ENCODE results near the gene WDR77. TPM values are rescaled to one million over a fixed set of nuclear protein-coding genes. Genes with fewer than 3 reads are reported as not detected.

The WDR77 gene
- total and polyA plus RNA-seq, 9 donors: 12.7 to 68.4 (median 21.7) TPM

GRCh38 chr1:111419037-111419436 is 30.0 kb downstream of the WDR77 start:
- Histone ChIP-seq H3K27me3 (no peaks in the 10 kb centered on the region), H3K4me3 (no peak overlapping the region), H3K9me3 (no peaks in the 10 kb centered on the region), H3K27ac (no peak overlapping the region), H3K36me3 (no peaks in the 10 kb centered on the region), H3K4me1 (ENCODE audit: insufficient read depth) (peaks cover 13% of the 10 kb centered on the region)
- TF ChIP-seq, protein P1, sequence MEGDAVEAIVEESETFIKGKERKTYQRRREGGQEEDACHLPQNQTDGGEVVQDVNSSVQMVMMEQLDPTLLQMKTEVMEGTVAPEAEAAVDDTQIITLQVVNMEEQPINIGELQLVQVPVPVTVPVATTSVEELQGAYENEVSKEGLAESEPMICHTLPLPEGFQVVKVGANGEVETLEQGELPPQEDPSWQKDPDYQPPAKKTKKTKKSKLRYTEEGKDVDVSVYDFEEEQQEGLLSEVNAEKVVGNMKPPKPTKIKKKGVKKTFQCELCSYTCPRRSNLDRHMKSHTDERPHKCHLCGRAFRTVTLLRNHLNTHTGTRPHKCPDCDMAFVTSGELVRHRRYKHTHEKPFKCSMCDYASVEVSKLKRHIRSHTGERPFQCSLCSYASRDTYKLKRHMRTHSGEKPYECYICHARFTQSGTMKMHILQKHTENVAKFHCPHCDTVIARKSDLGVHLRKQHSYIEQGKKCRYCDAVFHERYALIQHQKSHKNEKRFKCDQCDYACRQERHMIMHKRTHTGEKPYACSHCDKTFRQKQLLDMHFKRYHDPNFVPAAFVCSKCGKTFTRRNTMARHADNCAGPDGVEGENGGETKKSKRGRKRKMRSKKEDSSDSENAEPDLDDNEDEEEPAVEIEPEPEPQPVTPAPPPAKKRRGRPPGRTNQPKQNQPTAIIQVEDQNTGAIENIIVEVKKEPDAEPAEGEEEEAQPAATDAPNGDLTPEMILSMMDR (IDR thresholded peaks at IDR 0.05): no peak
- TF ChIP-seq POLR2A (IDR thresholded peaks at IDR 0.05): no peak
- no peak for TF ChIP-seq EP300 (IDR thresholded peaks at IDR 0.05)
- WGBS, 3 donors: 93 to 100% (median 97%) methylated on average over 1 of the region's 1 CpG
- intact Hi-C loops (cut with DNase I): no loop called here
- no peak for DNase-seq

GRCh38 chr1:111417755-111418154 is 31.3 kb downstream of the WDR77 start:
- 63 to 78% (median 72%) methylated on average over 1 of the region's 1 CpG for WGBS, 3 donors
- no peak for DNase-seq
- Histone ChIP-seq H3K4me1 (ENCODE audit: insufficient read depth) (peaks cover 13% of the 10 kb centered on the region), H3K27me3 (no peaks in the 10 kb centered on the region), H3K36me3 (no peaks in the 10 kb centered on the region), H3K9me3 (no peaks in the 10 kb centered on the region), H3K27ac (peak overlapping the region in 1 of 2 donors; percentile 33), H3K4me3 (no peak overlapping the region)
- intact Hi-C loops (cut with DNase I): no loop called here
- TF ChIP-seq EP300 (IDR thresholded peaks at IDR 0.05): no peak
- TF ChIP-seq, protein P1 (IDR thresholded peaks at IDR 0.05): no peak
- no peak for TF ChIP-seq POLR2A (IDR thresholded peaks at IDR 0.05)

DNA sequence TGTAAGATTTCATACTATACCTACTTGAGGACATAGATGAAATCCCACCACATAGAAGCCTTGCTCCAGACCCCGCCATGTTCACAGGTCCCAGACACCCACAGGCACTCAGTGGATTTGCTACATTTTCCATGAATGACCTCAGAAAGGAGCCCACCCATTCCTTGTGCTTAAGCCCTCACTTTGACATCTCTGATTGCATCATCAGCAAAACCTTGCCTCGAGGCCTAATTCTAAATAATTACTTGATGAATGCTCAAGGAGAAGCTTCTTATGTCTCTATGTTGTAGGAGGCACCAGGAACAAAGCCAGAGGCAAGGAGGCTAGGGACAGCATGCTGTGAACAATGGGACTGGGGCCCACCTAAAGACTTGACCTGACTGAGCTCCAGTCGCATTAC is 33.6 kb downstream of the WDR77 start:
- DNase-seq: no peak
- no peak overlapping the region for H3K4me3 ChIP-seq
- WGBS, 3 donors: 87 to 92% (median 92%) methylated on average over 3 of the region's 3 CpGs
- intact Hi-C loops (cut with DNase I): no loop called here
- TF ChIP-seq POLR2A (IDR thresholded peaks at IDR 0.05) (no peak), EP300 (IDR thresholded peaks at IDR 0.05) (no peak)
- TF ChIP-seq, protein P1 (IDR thresholded peaks at IDR 0.05): no peak
- no peak overlapping the region for H3K27ac ChIP-seq
- H3K4me1 ChIP-seq (ENCODE audit: insufficient read depth): peaks cover 13% of the 10 kb centered on the region
- no peaks in the 10 kb centered on the region for H3K36me3 ChIP-seq
- H3K9me3 ChIP-seq: no peaks in the 10 kb centered on the region
- no peaks in the 10 kb centered on the region for H3K27me3 ChIP-seq

- intact Hi-C loops (cut with DNase I): no loop called here
- Histone ChIP-seq H3K9me3 (no peaks in the 10 kb centered on the region), H3K27me3 (no peaks in the 10 kb centered on the region), H3K27ac (no peak overlapping the region), H3K4me3 (no peak overlapping the region), H3K4me1 (ENCODE audit: insufficient read depth) (peaks cover 13% of the 10 kb centered on the region), H3K36me3 (no peaks in the 10 kb centered on the region)
- no peak for DNase-seq
- TF ChIP-seq EP300 (IDR thresholded peaks at IDR 0.05) (no peak), POLR2A (IDR thresholded peaks at IDR 0.05) (no peak)
- TF ChIP-seq, protein P1 (IDR thresholded peaks at IDR 0.05): no peak
- WGBS, 3 donors: 58 to 76% (median 74%) methylated on average over 2 of the region's 2 CpGs
Observed at GRCh38 chr1:111414756-111415155, 34.3 kb downstream of the WDR77 start.
